ENCODE results near the gene KLHL29. TPM values are rescaled to one million over a fixed set of nuclear protein-coding genes. Genes with fewer than 3 reads are reported as not detected.

Gene KLHL29
- total RNA-seq, 1 experiment from 2014 or later = 2.4 TPM

GRCh38 chr2:23657371-23657770 lies 272.4 kb downstream of the KLHL29 start:
- Histone ChIP-seq H4K8ac (replicated peaks; ENCODE audit: insufficient read length, low read depth, low read length) (no peak overlapping the region), H3K14ac (ENCODE audit: insufficient read depth, low read length) (no peak overlapping the region)

More at GRCh38 chr2:23657371-23657770, 272.4 kb downstream of the KLHL29 start:
- no peaks in the 10 kb centered on the region for H3K27me3 ChIP-seq (ENCODE audit: insufficient read depth, low read length)
- Mint-ChIP-seq H3K27me3 (ENCODE audit: low read depth) (peaks cover 9% of the 10 kb centered on the region), H3K9me3 (no peaks in the 10 kb centered on the region), H3K36me3 (ENCODE audit: insufficient read depth in 1 of 3, low read depth in 3 of 3) (no peaks in the 10 kb centered on the region; a peak in 1 of 7 replicates), H3K4me3 (no peak overlapping the region), H3K27ac (no peak overlapping the region), H3K4me1 (no peaks in the 10 kb centered on the region)
- no peak overlapping the region for H3K4me2 ChIP-seq (ENCODE audit: insufficient read depth, insufficient read length, low read length)
- no peak overlapping the region for H4K91ac ChIP-seq (ENCODE audit: insufficient read length, low read depth, low read length)
- no peak overlapping the region for H3K9ac ChIP-seq (ENCODE audit: extremely low read depth, insufficient read length, low read length)
- H3K27ac ChIP-seq (ENCODE audit: insufficient read length, low read depth, low read length) = no peak overlapping the region
- H3K23ac ChIP-seq (ENCODE audit: insufficient read length, low read depth, low read length) = no peak overlapping the region
- no peak overlapping the region for H2AFZ ChIP-seq (ENCODE audit: low read length)
- no peaks in the 10 kb centered on the region for H3K4me1 ChIP-seq (ENCODE audit: insufficient read depth, low read length)
- H2BK15ac ChIP-seq (ENCODE audit: low read depth, low read length) = no peak overlapping the region
- H3K9me3 ChIP-seq (ENCODE audit: control insufficient read depth, low read depth, low read length) = no peaks in the 10 kb centered on the region
- H2BK12ac ChIP-seq (ENCODE audit: insufficient read length, low read depth, low read length) = no peak overlapping the region
- no peaks in the 10 kb centered on the region for H4K20me1 ChIP-seq (ENCODE audit: control insufficient read depth, insufficient read depth, insufficient read length)
- H3K4ac ChIP-seq (ENCODE audit: low read depth, low read length) = no peak overlapping the region
- DNase-seq = no peak
- H3K18ac ChIP-seq (ENCODE audit: insufficient read length, low read depth, low read length) = no peak overlapping the region
- no peak overlapping the region for H3T11ph ChIP-seq (ENCODE audit: low read length)
- H4K5ac ChIP-seq (ENCODE audit: insufficient read length, low read depth, low read length) = no peak overlapping the region
- H2BK20ac ChIP-seq (ENCODE audit: low read depth, low read length, poor library complexity, severe bottlenecking) = no peak overlapping the region
- WGBS (ENCODE audit: extremely low coverage, insufficient read length, low lambda C conversion rate) = no CpG with 5 or more reads among the region's 1 CpG
- no peak overlapping the region for H2AK5ac ChIP-seq (ENCODE audit: insufficient read length, low read length)
- H2BK120ac ChIP-seq (ENCODE audit: low read depth, low read length, poor library complexity, severe bottlenecking) = no peak overlapping the region
- H3K23me2 ChIP-seq (ENCODE audit: insufficient read length, low read depth, low read length, poor library complexity, severe bottlenecking) = no peaks in the 10 kb centered on the region
- H3K79me2 ChIP-seq (ENCODE audit: insufficient read depth, low read length) = no peaks in the 10 kb centered on the region
- no peaks in the 10 kb centered on the region for H3K79me1 ChIP-seq (ENCODE audit: insufficient read depth, low read depth, low read length, poor library complexity, severe bottlenecking)
- no peak for TF ChIP-seq CTCF (conservative IDR thresholded peaks at IDR 0.05)
- no peak overlapping the region for H2BK5ac ChIP-seq (ENCODE audit: insufficient read length, low read length)
- H3K56ac ChIP-seq (ENCODE audit: insufficient read length, low read depth, low read length) = no peak overlapping the region
